Measurements from ENCODE around the gene PIP4K2A. TPM values are rescaled to one million over a fixed set of nuclear protein-coding genes. Genes with fewer than 3 reads are reported as not detected.

PIP4K2A gene
- total RNA-seq, 1 donor from 2014 or later = 110 TPM

GRCh38 chr10:22615101-22615500 is 99.3 kb downstream of the PIP4K2A start:
- DNase-seq (ENCODE audit: low spot score) = no peak
- Mint-ChIP-seq H3K36me3 (ENCODE audit: low read depth, unreplicated experiment) (peaks cover 34% of the 10 kb centered on the region), H3K9me3 (ENCODE audit: unreplicated experiment) (no peaks in the 10 kb centered on the region), H3K4me1 (ENCODE audit: unreplicated experiment) (peaks cover 78% of the 10 kb centered on the region), H3K4me3 (ENCODE audit: unreplicated experiment) (no peak overlapping the region), H3K27ac (ENCODE audit: unreplicated experiment) (no peak overlapping the region), H3K27me3 (ENCODE audit: unreplicated experiment) (peaks cover 8% of the 10 kb centered on the region)
- no peak for TF ChIP-seq CTCF (IDR thresholded peaks at IDR 0.05; ENCODE audit: unreplicated experiment)

GRCh38 chr10:22613011-22613410 is 101.4 kb downstream of the PIP4K2A start:
- H3K9me3 Mint-ChIP-seq (ENCODE audit: unreplicated experiment) = no peaks in the 10 kb centered on the region
- H3K4me3 Mint-ChIP-seq (ENCODE audit: unreplicated experiment) = peak overlapping the region; percentile 31
- H3K36me3 Mint-ChIP-seq (ENCODE audit: low read depth, unreplicated experiment) = peaks cover 51% of the 10 kb centered on the region
- no peak for DNase-seq (ENCODE audit: low spot score)
- peaks cover 67% of the 10 kb centered on the region for H3K4me1 Mint-ChIP-seq (ENCODE audit: unreplicated experiment)
- H3K27ac Mint-ChIP-seq (ENCODE audit: unreplicated experiment) = peak overlapping the region; percentile 55
- H3K27me3 Mint-ChIP-seq (ENCODE audit: unreplicated experiment) = peaks cover 8% of the 10 kb centered on the region
- TF ChIP-seq CTCF (IDR thresholded peaks at IDR 0.05; ENCODE audit: unreplicated experiment) = no peak

- peaks cover 8% of the 10 kb centered on the region for H3K27me3 Mint-ChIP-seq (ENCODE audit: unreplicated experiment)
- no peaks in the 10 kb centered on the region for H3K9me3 Mint-ChIP-seq (ENCODE audit: unreplicated experiment)
- no peak for DNase-seq (ENCODE audit: low spot score)
- H3K27ac Mint-ChIP-seq (ENCODE audit: unreplicated experiment) = peak overlapping the region; percentile 38
- H3K36me3 Mint-ChIP-seq (ENCODE audit: low read depth, unreplicated experiment) = peaks cover 56% of the 10 kb centered on the region
- H3K4me1 Mint-ChIP-seq (ENCODE audit: unreplicated experiment) = peaks cover 63% of the 10 kb centered on the region
- TF ChIP-seq CTCF (IDR thresholded peaks at IDR 0.05; ENCODE audit: unreplicated experiment) = no peak
- H3K4me3 Mint-ChIP-seq (ENCODE audit: unreplicated experiment) = peak overlapping the region; percentile 56
Observed at GRCh38 chr10:22612318-22612717, 102.1 kb downstream of the PIP4K2A start.

- DNase-seq (ENCODE audit: low spot score) = no peak
- Mint-ChIP-seq H3K4me3 (ENCODE audit: unreplicated experiment) (no peak overlapping the region), H3K4me1 (ENCODE audit: unreplicated experiment) (peaks cover 64% of the 10 kb centered on the region), H3K27ac (ENCODE audit: unreplicated experiment) (peak overlapping the region; percentile 38), H3K36me3 (ENCODE audit: low read depth, unreplicated experiment) (peaks cover 60% of the 10 kb centered on the region), H3K27me3 (ENCODE audit: unreplicated experiment) (peaks cover 8% of the 10 kb centered on the region), H3K9me3 (ENCODE audit: unreplicated experiment) (no peaks in the 10 kb centered on the region)
- no peak for TF ChIP-seq CTCF (IDR thresholded peaks at IDR 0.05; ENCODE audit: unreplicated experiment)
Observed at GRCh38 chr10:22611425-22612115, 102.8 kb downstream of the PIP4K2A start.

GRCh38 chr10:22610610-22611009 is 103.8 kb downstream of the PIP4K2A start:
- Mint-ChIP-seq H3K4me1 (ENCODE audit: unreplicated experiment) (peaks cover 64% of the 10 kb centered on the region), H3K4me3 (ENCODE audit: unreplicated experiment) (no peak overlapping the region), H3K36me3 (ENCODE audit: low read depth, unreplicated experiment) (peaks cover 65% of the 10 kb centered on the region), H3K27me3 (ENCODE audit: unreplicated experiment) (peaks cover 8% of the 10 kb centered on the region), H3K9me3 (ENCODE audit: unreplicated experiment) (no peaks in the 10 kb centered on the region), H3K27ac (ENCODE audit: unreplicated experiment) (peak overlapping the region; percentile 38)
- no peak for TF ChIP-seq CTCF (IDR thresholded peaks at IDR 0.05; ENCODE audit: unreplicated experiment)
- no peak for DNase-seq (ENCODE audit: low spot score)

Data from endothelial cell (in vitro differentiated cells).